PC-9 (cell line): ENCODE results near the gene MTUS2.

Experiments
- CTCF ChIP-seq: fragments of 200-600 bp; sonication (generic); conservative IDR thresholded peaks from 2 replicates; pipeline ENCODE4 v1.6.1; 2017; ENCODE audit warnings: mixed run types, antibody characterized with exemption, mild to moderate bottlenecking, moderate library complexity
- EZH2 ChIP-seq: fragments of 200-600 bp; sonication (generic); IDR thresholded peaks from 2 replicates; pipeline ENCODE4 v1.8.0; 2017; ENCODE audit warnings: antibody characterized with exemption, low read depth

GRCh38 chr13:29471551-29471950, 651.4 kb downstream of the MTUS2 start:
- no peak for TF ChIP-seq CTCF
- no peak for TF ChIP-seq EZH2
